PC-3 (cell line): Measurements from ENCODE around the gene SSBP2.

Experiments used
- CTCF ChIP-seq: fragments of 300-600 bp; sonication (generic); conservative IDR thresholded peaks from 2 replicates; pipeline ENCODE4 v1.5.1; 2017; ENCODE audit warnings: antibody characterized with exemption, low read depth, mild to moderate bottlenecking, low read length
- EZH2phosphoT487 ChIP-seq: fragments of 300-600 bp; sonication (generic); IDR thresholded peaks from 2 replicates; pipeline ENCODE4 v1.6.1; 2018; ENCODE audit warnings: mild to moderate bottlenecking, antibody characterized with exemption, low read length, borderline replicate concordance

- TF ChIP-seq CTCF (no peak), EZH2phosphoT487 (no peak)
Measured at GRCh38 chr5:81537905-81538547, 212.9 kb downstream of the SSBP2 start.
